HepG2 (cell line): ENCODE measurements around the gene L3MBTL3.

ENCODE experiments used
- ATF2 ChIP-seq: sonication (generic); formaldehyde crosslinking; IDR thresholded peaks from 2 replicates; pipeline ENCODE4 v1.4.0; 2020; ENCODE audit warnings: missing genetic modification reagents
- CHD4 ChIP-seq: fragments of 200-600 bp; sonication (generic); IDR thresholded peaks from 2 replicates; pipeline ENCODE4 v1.7.0; 2017; ENCODE audit warnings: mild to moderate bottlenecking, low read length, borderline replicate concordance
- CTCF ChIP-seq: sonication (generic); formaldehyde crosslinking; IDR thresholded peaks from 2 replicates; pipeline ENCODE4 v1.5.0; 2020; ENCODE audit warnings: mild to moderate bottlenecking, missing genetic modification reagents, moderate library complexity
- EP300 ChIP-seq, 3 experiments: sonication (generic) in 1 of 3; formaldehyde crosslinking in 1 of 3; IDR thresholded peaks; 2 replicates each; pipeline versions ENCODE4 v1.5.1 to v1.6.1; 2011 to 2020; ENCODE audit warnings: low read depth in 2 of 3, low read length in 2 of 3, borderline replicate concordance in 1 of 3, improper control_type of control experiment in 1 of 3, mild to moderate bottlenecking in 1 of 3, missing genetic modification reagents in 1 of 3, moderate library complexity in 1 of 3
- EZH2 ChIP-seq: conservative IDR thresholded peaks from 2 replicates; pipeline ENCODE4 v1.6.1; 2012; ENCODE audit warnings: mild to moderate bottlenecking, low read depth, low read length, moderate library complexity
- NFIC ChIP-seq: IDR thresholded peaks from 2 replicates; pipeline ENCODE4 v1.6.1; 2012; ENCODE audit warnings: mild to moderate bottlenecking, low read length, inconsistent platforms
- SOX6 ChIP-seq, 2 experiments: fragments of 450-650 bp in 1 of 2; sonication (generic) in 1 of 2; formaldehyde crosslinking in 1 of 2; IDR thresholded peaks; 2 replicates each; pipeline versions ENCODE4 v1.4.0 to v1.6.1; 2017 to 2020; ENCODE audit warnings: antibody characterized with exemption in 1 of 2, mild to moderate bottlenecking in 1 of 2, missing genetic modification reagents in 1 of 2
- TAF1 ChIP-seq: sonication (generic); formaldehyde crosslinking; IDR thresholded peaks from 2 replicates; pipeline ENCODE4 v1.4.0; 2020; ENCODE audit warnings: missing genetic modification reagents
- U2AF1 ChIP-seq: fragments of 200-400 bp; formaldehyde crosslinking; optimal IDR thresholded peaks from 2 replicates; pipeline ENCODE3; 2017; ENCODE audit warnings: mild to moderate bottlenecking, low read depth, low read length
- ZBTB34 ChIP-seq: sonication (generic); formaldehyde crosslinking; IDR thresholded peaks from 2 replicates; pipeline ENCODE4 v1.8.0; 2022; ENCODE audit warnings: mild to moderate bottlenecking, missing genetic modification reagents
- ZNF276 ChIP-seq: sonication (generic); formaldehyde crosslinking; IDR thresholded peaks from 2 replicates; pipeline ENCODE4 v1.4.0; 2020; ENCODE audit warnings: mild to moderate bottlenecking, low read depth, missing genetic modification reagents

- TF ChIP-seq U2AF1 (no peak), ZNF276 (CRISPR knock-in tag) (no peak), CTCF (CRISPR knock-in tag) (no peak), ZBTB34 (CRISPR knock-in tag) (no peak), ATF2 (CRISPR knock-in tag) (no peak), NFIC (no peak), EP300 (IDR thresholded peaks at IDR 0.05; ENCODE audit: low read depth in 2 of 2, low read length in 2 of 2) (no peak), EP300 (CRISPR knock-in tag; IDR thresholded peaks at IDR 0.05; ENCODE audit: borderline replicate concordance) (no peak), EZH2 (no peak), SOX6 (IDR thresholded peaks at IDR 0.05) (no peak), SOX6 (CRISPR knock-in tag; IDR thresholded peaks at IDR 0.05) (no peak), CHD4 (no peak), TAF1 (no peak)
These were observed 10.8 kb downstream of the L3MBTL3 start for GRCh38 chr6:130029163-130029562.
